DMS53 treated with DMSO at 0.1 percent for 48 hours (cell line): ENCODE data around the gene RAD23B.

Source experiments
- DNase-seq: peaks from one replicate; lab custom pipeline; 2025; ENCODE audit not compliant: unreplicated experiment; lab: John Stamatoyannopoulos, UW

The RAD23B gene

GRCh38 chr9:107268560-107268959 lies 14.5 kb upstream of the RAD23B start:
- DNase-seq: no peak

GRCh38 chr9:107269254-107269653 lies 13.8 kb upstream of the RAD23B start:
- no peak for DNase-seq

- no peak for DNase-seq
Observed at GRCh38 chr9:107269681-107270080, 13.4 kb upstream of the RAD23B start.

GRCh38 chr9:107270082-107270481 lies 13.0 kb upstream of the RAD23B start:
- DNase-seq: no peak

- no peak for DNase-seq
Observed at GRCh38 chr9:107270580-107270979, 12.5 kb upstream of the RAD23B start.

- DNase-seq: no peak
Observed at GRCh38 chr9:107273634-107274033, 9.4 kb upstream of the RAD23B start.

- no peak for DNase-seq
Observed at GRCh38 chr9:107274096-107274495, 9.0 kb upstream of the RAD23B start.

GRCh38 chr9:107274953-107275422 lies 8.1 kb upstream of the RAD23B start:
- no peak for DNase-seq

GRCh38 chr9:107275530-107275929 lies 7.5 kb upstream of the RAD23B start:
- DNase-seq: no peak

GRCh38 chr9:107276966-107277710 lies 5.9 kb upstream of the RAD23B start:
- no peak for DNase-seq

GRCh38 chr9:107277801-107278200 lies 5.3 kb upstream of the RAD23B start:
- no peak for DNase-seq

- DNase-seq: no peak
Observed at GRCh38 chr9:107279086-107279485, 4.0 kb upstream of the RAD23B start.

- no peak for DNase-seq
Observed at GRCh38 chr9:107280543-107280942, 2.5 kb upstream of the RAD23B start.

GRCh38 chr9:107281184-107281583 lies 1.9 kb upstream of the RAD23B start:
- DNase-seq: no peak

GRCh38 chr9:107281922-107282667 lies 984 bp upstream of the RAD23B start:
- DNase-seq: no peak

- DNase-seq: peak; percentile 40
Observed at GRCh38 chr9:107283623-107284616, 841 bp downstream of the RAD23B start.

- DNase-seq: no peak
Observed at GRCh38 chr9:107284636-107285035, 1.6 kb downstream of the RAD23B start.

GRCh38 chr9:107285286-107285685 lies 2.2 kb downstream of the RAD23B start:
- no peak for DNase-seq

- DNase-seq: no peak
Observed at GRCh38 chr9:107286057-107286456, 3.0 kb downstream of the RAD23B start.

- DNase-seq: no peak
Observed at GRCh38 chr9:107288701-107289100, 5.6 kb downstream of the RAD23B start.

GRCh38 chr9:107290619-107291018 lies 7.5 kb downstream of the RAD23B start:
- no peak for DNase-seq
